IPS-20b (cell line): ENCODE results near the gene PRRG3.

Experiments used
- H3K27ac ChIP-seq: one replicate; pipeline ENCODE4 v1.5.1; 2013; ENCODE audit warnings: low read length
- H3K27me3 ChIP-seq: 2 replicates; pipeline ENCODE4 v1.6.1; 2013; ENCODE audit warnings: mild to moderate bottlenecking, low read length, inconsistent platforms; ENCODE audit not compliant: insufficient read depth
- H3K36me3 ChIP-seq: 2 replicates; pipeline ENCODE4 v1.6.1; 2013; ENCODE audit warnings: low read depth, mild to moderate bottlenecking, inconsistent platforms, low read length, moderate library complexity; ENCODE audit not compliant: insufficient read depth
- H3K4me1 ChIP-seq: 2 replicates; pipeline ENCODE4 v1.6.1; 2013; ENCODE audit warnings: mild to moderate bottlenecking, control low read depth, inconsistent platforms, low read length, moderate library complexity; ENCODE audit not compliant: insufficient read depth
- H3K4me3 ChIP-seq: 2 replicates; pipeline ENCODE4 v1.5.1; 2013; ENCODE audit warnings: mild to moderate bottlenecking, low read length, inconsistent platforms
- H3K9ac ChIP-seq: 2 replicates; pipeline ENCODE4 v1.6.1; 2013; ENCODE audit warnings: low read depth, mild to moderate bottlenecking, inconsistent platforms, low read length, moderate library complexity
- H3K9me3 ChIP-seq: 2 replicates; pipeline ENCODE4 v1.6.1; 2013; ENCODE audit warnings: mild to moderate bottlenecking, low read depth, low read length, inconsistent platforms; ENCODE audit not compliant: insufficient read depth

PRRG3 gene

DNA sequence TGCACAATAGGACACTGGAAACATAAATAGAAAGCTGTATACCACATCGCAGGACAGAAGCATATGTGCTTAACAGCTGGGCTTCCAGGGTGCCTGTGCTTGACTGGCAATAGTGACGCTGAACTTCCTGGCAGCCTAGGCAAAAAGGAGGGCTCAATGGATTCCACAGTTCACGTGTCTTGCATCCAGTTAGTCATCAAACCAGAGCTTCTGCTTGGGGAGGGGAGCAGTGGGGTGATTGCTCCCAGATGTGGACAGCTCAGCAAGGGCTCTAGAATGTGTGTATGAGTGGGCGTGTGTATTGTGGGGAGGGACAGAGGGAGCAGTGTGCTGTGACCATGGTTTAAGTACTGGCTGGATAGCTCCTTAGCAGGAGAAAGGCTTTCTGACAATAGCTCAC, 2.3 kb downstream of the PRRG3 start:
- Histone ChIP-seq H3K4me3 (no peak overlapping the region), H3K9me3 (no peaks in the 10 kb centered on the region), H3K27ac (no peak overlapping the region), H3K4me1 (peaks cover 3% of the 10 kb centered on the region; the same call in 1 of the 2 replicates), H3K27me3 (peaks cover 26% of the 10 kb centered on the region), H3K36me3 (no peaks in the 10 kb centered on the region), H3K9ac (no peak overlapping the region)

GRCh38 chrX:151698485-151698884, 3.2 kb downstream of the PRRG3 start:
- H3K9me3 ChIP-seq: no peaks in the 10 kb centered on the region

DNA sequence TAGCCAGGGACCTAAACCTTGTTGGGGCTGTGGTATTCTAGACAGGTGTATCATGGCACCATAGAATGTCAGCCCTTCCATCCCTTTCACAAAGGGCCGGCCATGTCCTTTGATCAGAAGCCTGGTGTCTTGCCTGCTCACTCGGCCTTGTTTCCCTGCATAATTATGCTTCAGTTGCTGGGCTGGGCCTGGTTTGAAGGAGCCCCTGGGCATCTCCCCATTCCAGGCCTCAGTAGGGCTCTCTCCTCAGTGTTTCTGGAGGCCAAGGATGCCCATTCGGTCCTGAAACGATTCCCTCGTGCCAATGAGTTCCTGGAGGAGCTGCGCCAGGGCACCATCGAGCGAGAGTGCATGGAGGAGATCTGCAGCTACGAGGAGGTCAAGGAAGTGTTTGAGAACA, 4.5 kb downstream of the PRRG3 start:
- H3K9ac ChIP-seq: no peak overlapping the region
- H3K4me3 ChIP-seq: no peak overlapping the region
- peaks cover 3% of the 10 kb centered on the region; the same call in 1 of the 2 replicates for H3K4me1 ChIP-seq
- no peak overlapping the region for H3K27ac ChIP-seq
- H3K27me3 ChIP-seq: peaks cover 13% of the 10 kb centered on the region
- no peaks in the 10 kb centered on the region for H3K9me3 ChIP-seq
- H3K36me3 ChIP-seq: no peaks in the 10 kb centered on the region

More at GRCh38 chrX:151698485-151698884, 3.2 kb downstream of the PRRG3 start:
- H3K4me1 ChIP-seq: peaks cover 3% of the 10 kb centered on the region; the same call in 1 of the 2 replicates
- H3K9ac ChIP-seq: no peak overlapping the region
- H3K4me3 ChIP-seq: no peak overlapping the region
- H3K36me3 ChIP-seq: no peaks in the 10 kb centered on the region
- H3K27me3 ChIP-seq: peaks cover 24% of the 10 kb centered on the region
- no peak overlapping the region for H3K27ac ChIP-seq

DNA sequence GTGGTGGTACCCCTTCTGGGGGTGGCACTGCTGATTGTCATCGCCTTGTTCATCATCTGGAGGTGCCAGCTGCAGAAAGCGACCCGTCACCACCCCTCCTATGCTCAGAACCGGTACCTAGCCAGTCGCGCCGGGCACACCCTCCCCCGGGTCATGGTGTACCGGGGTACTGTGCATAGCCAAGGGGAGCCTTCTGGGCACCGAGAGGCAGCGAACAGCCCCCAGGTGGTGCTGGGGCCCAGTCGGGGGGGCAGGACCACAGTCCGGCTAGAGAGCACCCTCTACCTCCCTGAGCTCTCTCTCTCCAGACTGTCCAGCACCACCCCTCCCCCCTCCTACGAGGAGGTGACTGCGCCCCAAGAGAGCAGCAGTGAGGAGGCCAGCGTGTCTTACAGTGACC, 5.3 kb downstream of the PRRG3 start:
- Histone ChIP-seq H3K27me3 (peaks cover 12% of the 10 kb centered on the region), H3K9me3 (no peaks in the 10 kb centered on the region), H3K27ac (no peak overlapping the region), H3K4me1 (peaks cover 3% of the 10 kb centered on the region; the same call in 1 of the 2 replicates), H3K36me3 (no peaks in the 10 kb centered on the region), H3K4me3 (no peak overlapping the region), H3K9ac (no peak overlapping the region)

- no peak overlapping the region for H3K4me3 ChIP-seq
- H3K27me3 ChIP-seq: peaks cover 7% of the 10 kb centered on the region; the same call in 1 of the 2 replicates
- no peaks in the 10 kb centered on the region for H3K4me1 ChIP-seq
- H3K9me3 ChIP-seq: no peaks in the 10 kb centered on the region
- H3K9ac ChIP-seq: no peak overlapping the region
- H3K27ac ChIP-seq: no peak overlapping the region
- no peaks in the 10 kb centered on the region for H3K36me3 ChIP-seq
Measured at GRCh38 chrX:151701071-151701470, 5.8 kb downstream of the PRRG3 start.

GRCh38 chrX:151701531-151701930, 6.3 kb downstream of the PRRG3 start:
- H3K4me3 ChIP-seq: no peak overlapping the region
- H3K36me3 ChIP-seq: no peaks in the 10 kb centered on the region
- H3K27me3 ChIP-seq: peaks cover 2% of the 10 kb centered on the region; the same call in 1 of the 2 replicates
- H3K9me3 ChIP-seq: no peaks in the 10 kb centered on the region
- H3K9ac ChIP-seq: no peak overlapping the region
- no peak overlapping the region for H3K27ac ChIP-seq
- no peaks in the 10 kb centered on the region for H3K4me1 ChIP-seq

- H3K4me3 ChIP-seq: no peak overlapping the region
- H3K27ac ChIP-seq: no peak overlapping the region
- no peaks in the 10 kb centered on the region for H3K27me3 ChIP-seq
- no peaks in the 10 kb centered on the region for H3K36me3 ChIP-seq
- H3K9me3 ChIP-seq: no peaks in the 10 kb centered on the region
- no peak overlapping the region for H3K9ac ChIP-seq
- H3K4me1 ChIP-seq: no peaks in the 10 kb centered on the region
Measured at GRCh38 chrX:151702026-151702714, 6.9 kb downstream of the PRRG3 start.

- no peaks in the 10 kb centered on the region for H3K27me3 ChIP-seq
- no peak overlapping the region for H3K27ac ChIP-seq
- H3K9me3 ChIP-seq: no peaks in the 10 kb centered on the region
- H3K4me1 ChIP-seq: no peaks in the 10 kb centered on the region
- H3K9ac ChIP-seq: no peak overlapping the region
- no peak overlapping the region for H3K4me3 ChIP-seq
- H3K36me3 ChIP-seq: no peaks in the 10 kb centered on the region
Measured at GRCh38 chrX:151702741-151703340, 7.6 kb downstream of the PRRG3 start.

GRCh38 chrX:151703487-151703886, 8.2 kb downstream of the PRRG3 start:
- Histone ChIP-seq H3K27me3 (no peaks in the 10 kb centered on the region), H3K4me1 (no peaks in the 10 kb centered on the region), H3K36me3 (no peaks in the 10 kb centered on the region), H3K9me3 (no peaks in the 10 kb centered on the region), H3K27ac (no peak overlapping the region), H3K9ac (no peak overlapping the region), H3K4me3 (no peak overlapping the region)

GRCh38 chrX:151704041-151704663, 8.9 kb downstream of the PRRG3 start:
- H3K4me3 ChIP-seq: no peak overlapping the region
- no peak overlapping the region for H3K9ac ChIP-seq
- no peaks in the 10 kb centered on the region for H3K27me3 ChIP-seq
- no peaks in the 10 kb centered on the region for H3K36me3 ChIP-seq
- H3K27ac ChIP-seq: no peak overlapping the region
- H3K4me1 ChIP-seq: no peaks in the 10 kb centered on the region
- H3K9me3 ChIP-seq: no peaks in the 10 kb centered on the region

DNA sequence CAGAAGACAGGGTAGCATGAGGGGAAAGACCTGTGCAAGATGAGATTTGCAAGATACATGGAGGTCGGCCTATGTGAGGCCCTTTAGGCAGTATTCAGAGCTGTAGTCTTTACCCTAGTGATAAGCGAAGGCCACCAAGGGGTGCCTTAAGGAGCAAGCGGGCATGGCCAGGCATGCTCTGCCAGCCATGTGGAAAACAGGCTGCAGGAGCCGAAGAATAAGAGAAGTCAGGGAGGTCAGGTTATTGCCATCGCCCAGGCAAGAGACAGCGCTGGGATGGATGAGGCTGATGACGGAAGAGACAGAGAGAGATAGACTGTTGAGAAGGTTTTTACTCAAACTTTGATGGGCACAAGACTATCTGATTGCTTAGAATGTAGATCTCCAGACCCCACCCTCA, 13.6 kb downstream of the PRRG3 start:
- Histone ChIP-seq H3K9ac (no peak overlapping the region), H3K27ac (no peak overlapping the region), H3K27me3 (no peaks in the 10 kb centered on the region), H3K9me3 (no peaks in the 10 kb centered on the region), H3K36me3 (no peaks in the 10 kb centered on the region), H3K4me1 (no peaks in the 10 kb centered on the region), H3K4me3 (no peak overlapping the region)

DNA sequence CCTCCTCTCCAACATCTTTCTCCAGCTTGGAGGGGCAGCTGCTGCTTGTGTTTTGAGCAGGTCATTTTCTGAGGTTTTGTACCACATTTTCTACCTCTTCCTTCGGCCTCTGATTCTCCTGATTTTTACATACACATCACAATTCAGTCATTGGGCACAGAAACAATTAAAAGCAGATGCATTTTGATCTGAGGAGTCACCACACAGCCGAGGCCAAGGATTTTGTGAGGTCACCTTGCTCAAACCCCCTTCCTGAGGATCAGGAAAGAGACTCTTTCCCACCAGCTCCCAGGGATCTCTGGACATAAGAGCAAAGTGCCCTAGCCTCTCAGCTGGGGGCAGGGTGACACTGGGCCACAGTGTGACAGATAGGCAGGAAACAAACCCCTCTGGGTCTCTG, 15.2 kb downstream of the PRRG3 start:
- Histone ChIP-seq H3K9me3 (no peaks in the 10 kb centered on the region), H3K27me3 (no peaks in the 10 kb centered on the region), H3K4me3 (no peak overlapping the region), H3K4me1 (no peaks in the 10 kb centered on the region), H3K9ac (no peak overlapping the region), H3K27ac (no peak overlapping the region), H3K36me3 (no peaks in the 10 kb centered on the region)
